NCI-H1417 (cell line): Measurements from ENCODE around the gene EPN2.

Experiments
- DNase-seq, 3 experiments: peaks; one replicate each; lab custom pipeline; 2025; lab: John Stamatoyannopoulos, UW

EPN2 gene

GRCh38 chr17:19381741-19382444 lies 144.7 kb downstream of the EPN2 start:
- no peak for DNase-seq

- no peak for DNase-seq
Measured at GRCh38 chr17:19382531-19383444, 145.6 kb downstream of the EPN2 start.

GRCh38 chr17:19383681-19384470 lies 146.7 kb downstream of the EPN2 start:
- DNase-seq: no peak

GRCh38 chr17:19384723-19385391 lies 147.7 kb downstream of the EPN2 start:
- peak in 1 of 3 experiments; percentile 41 for DNase-seq

- no peak for DNase-seq
Measured at GRCh38 chr17:19385521-19385983, 148.4 kb downstream of the EPN2 start.
